Activated CD4-positive, alpha-beta T cell treated with anti-CD3 and anti-CD28 coated beads, Interleukin-2, amount 50 U/mL, for 4 hours (primary cell): ENCODE results near the gene LZTS3.
"Not testable (repeated sequence)": the region's sequence is repeated elsewhere in the genome, so short reads cannot be mapped to it uniquely, and the experiment has no call there.

ENCODE experiments used
- DNase-seq, 2 experiments: peaks; one replicate each; pipeline ENCODE4 v3.0.0-alpha.2; 2020

The LZTS3 gene

DNA sequence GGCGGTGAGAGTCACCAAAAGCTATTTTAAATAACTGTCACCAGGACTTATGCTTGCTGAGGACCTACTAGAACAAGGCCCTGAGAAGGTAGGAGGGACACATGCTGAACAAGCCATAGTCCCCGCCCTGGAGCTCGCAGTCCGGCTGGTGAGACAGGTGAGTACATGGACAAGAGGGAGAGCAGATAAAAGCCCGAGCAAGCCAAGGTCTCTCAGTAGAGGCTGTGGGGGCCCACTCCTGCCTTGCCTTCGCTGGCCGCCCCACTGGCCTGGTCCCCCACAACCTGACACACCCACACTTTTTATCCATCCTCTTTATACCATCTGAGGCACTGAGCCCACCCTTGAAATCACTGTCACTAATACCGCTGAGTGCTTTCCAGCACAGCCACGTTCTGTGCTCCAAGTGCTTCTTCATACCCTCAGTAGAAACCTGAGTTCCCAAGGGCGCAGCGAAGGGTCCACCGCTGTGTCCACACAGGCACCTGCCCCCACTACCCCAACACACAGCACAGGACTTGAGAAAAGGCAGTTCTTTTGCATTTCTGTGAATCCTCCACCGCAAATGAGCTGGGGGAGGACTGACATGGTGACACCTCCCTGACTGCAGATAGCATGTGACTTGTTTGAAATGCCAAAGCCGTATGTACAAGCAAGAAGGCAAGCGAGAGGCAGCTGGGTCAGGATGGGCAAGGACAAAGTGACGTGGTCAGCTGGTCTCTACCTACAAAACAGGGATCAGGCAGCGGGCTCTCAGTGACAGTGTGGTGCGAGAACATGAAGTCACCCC, 19.1 kb upstream of the LZTS3 start:
- no peak for DNase-seq

DNA sequence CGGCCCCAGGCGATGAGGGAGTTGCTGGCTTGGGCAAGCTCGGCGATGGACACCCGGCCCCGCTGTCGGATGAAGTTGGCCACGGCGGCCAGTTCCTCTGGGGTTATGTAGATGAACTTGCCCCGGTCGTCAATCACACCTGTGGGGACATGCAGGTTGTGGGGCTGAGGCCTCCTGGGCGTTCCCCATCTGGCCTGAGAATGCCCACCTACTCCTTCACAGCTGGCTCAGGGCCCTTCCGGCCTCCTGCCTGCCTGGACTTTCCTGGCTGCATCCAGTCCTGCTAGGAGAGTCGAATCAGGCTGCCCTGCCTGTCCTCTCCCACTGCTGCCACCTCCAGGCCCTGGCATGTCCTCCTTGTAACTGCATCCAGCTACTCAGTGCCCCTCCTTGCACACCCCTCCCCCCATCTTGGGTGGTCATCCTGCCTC, 17.3 kb upstream of the LZTS3 start:
- DNase-seq, result no peak

DNA sequence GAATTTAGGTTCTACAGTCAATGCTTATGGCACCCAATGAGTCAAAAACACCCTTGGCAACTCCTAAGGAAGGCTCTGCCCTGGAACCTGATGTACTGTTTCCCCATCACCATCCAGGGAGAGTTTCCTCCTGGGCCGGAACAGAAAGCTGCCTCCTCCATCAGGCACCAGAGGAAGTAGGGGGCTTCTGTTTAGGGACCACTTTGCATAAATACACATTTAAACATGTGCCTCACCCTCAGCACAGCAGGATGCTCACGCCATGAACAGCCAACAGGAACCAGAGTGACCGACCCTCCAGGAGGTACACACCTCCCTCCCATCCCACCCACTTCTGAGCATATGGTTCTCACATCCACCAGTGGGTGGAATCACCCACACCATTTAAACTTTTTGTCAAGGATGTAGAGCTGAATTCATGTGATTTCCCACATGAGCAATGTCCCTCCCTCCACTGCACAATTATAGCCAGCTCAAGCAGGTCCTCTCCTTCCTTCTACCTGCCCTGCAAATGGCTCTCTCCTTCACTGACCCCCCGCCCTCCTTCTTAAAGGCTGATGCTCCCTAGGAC, 16.3 kb upstream of the LZTS3 start:
- DNase-seq, result no peak

DNA sequence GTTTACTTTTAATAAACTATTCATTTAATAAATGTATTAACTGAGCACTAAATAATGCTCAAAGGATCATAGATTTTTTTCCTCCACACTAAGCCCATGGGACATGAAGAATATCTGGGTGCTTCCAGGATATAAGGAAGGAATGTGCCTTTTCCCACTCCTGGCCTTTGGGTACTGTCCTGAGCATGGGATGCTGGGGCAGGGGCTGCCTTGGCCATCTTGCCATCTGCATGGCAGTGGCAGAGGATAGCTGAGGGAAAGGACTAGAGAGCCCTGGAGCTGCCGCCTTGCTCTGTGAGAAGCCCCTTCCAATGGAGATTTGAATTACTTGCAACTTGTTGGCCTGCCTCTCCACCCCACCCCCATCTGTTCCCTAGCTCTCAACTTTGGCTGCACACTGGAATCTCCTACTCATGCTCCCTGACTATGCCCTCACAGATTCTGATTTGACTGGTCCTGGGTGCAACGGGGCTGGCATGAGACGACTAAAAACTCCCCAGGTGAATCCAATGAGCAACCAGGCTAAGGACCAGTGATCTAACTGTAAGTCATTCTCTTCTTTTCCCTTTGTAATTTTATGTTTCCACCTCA, 15.6 kb upstream of the LZTS3 start:
- DNase-seq, result no peak

DNA sequence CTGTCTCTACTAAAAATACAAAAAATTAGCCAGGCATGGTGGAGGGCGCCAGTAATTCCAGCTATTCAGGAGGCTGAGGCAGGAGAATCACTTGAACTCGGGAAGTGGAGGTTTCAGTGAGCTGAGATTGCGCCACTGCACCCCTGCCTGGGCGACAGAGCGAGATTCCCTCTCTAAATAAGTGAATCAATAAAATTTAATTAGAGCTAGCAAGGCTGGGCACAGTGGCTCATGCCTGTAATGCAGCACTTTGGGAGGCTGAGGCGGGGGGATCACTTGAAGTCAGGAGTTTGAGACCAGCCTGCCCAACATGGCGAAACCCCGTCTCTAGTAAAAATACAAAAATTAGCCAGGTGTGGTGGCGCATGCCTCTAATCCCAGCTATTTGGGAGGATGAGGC, 14.5 kb upstream of the LZTS3 start:
- DNase-seq, result not testable (repeated sequence)

DNA sequence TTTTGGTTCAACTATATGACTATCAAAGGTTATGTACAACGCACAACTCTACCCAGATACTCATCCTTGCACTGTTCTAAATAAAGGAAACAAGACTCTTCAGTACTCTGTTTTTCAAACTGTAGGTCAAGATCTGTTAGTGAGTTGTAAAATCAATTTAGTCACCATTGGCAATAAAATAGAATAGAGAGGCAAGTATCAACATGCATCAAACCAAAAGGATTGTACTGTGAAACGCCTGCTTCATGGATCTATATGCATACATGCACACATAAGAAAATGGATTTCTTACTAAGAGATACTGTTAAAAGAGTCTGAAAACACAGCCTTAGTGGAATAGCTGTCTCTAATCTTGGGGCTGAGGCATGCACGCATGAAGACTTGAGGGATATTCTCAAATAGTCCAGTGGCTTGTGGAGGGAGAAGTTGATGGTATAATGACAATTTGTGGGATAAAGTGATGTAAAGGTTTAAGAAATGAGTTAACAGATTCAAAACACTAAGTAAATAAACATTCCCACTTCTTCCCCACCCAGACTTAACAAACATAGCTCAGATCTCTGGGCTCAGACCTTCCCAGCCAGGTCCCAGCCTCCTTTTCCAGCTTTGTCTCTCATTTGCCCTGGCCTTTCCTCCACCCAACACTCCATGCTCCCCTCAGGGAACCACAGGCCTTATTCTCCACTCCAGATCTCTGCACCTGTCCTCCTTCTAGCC, 10.7 kb upstream of the LZTS3 start:
- DNase-seq, result no peak

DNA sequence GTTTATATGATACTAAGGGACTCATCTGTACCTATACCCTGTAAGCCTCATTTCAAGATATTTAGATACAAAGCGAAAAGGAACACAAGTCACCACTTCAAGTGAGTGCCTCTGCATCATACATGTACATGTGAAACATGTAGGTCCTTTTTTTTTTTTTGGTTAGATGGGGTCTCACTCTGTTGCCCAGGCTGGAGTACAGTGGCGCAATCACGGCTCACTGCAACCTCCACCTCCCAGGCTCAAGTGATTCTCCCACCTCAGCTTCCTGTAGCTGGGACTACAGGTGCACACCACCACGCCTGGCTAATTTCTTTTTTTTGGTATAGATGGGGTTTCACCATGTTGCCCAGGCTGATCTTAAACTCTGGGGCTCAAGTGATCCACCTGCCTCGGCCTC, 9.1 kb upstream of the LZTS3 start:
- DNase-seq, result not testable (repeated sequence)

DNA sequence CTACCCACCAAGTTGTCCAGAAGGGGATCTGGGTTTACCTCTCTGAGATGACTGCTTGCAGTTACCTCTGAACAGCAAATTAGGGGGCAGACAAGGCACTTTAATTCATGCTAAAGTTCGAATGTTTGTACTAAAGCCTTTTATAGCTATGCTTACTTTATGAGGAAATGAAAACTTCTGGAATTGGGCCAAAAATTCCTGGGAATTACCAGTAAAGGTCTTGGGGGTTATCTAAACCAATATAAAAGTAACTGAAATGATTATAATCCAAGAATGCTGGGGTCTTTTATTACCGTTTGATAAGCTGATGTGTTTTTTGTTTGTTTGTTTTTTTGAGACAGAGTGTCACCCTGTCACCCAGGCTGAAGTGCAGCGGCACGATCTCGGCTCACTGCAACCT, 7.9 kb upstream of the LZTS3 start:
- DNase-seq, result no peak

DNA sequence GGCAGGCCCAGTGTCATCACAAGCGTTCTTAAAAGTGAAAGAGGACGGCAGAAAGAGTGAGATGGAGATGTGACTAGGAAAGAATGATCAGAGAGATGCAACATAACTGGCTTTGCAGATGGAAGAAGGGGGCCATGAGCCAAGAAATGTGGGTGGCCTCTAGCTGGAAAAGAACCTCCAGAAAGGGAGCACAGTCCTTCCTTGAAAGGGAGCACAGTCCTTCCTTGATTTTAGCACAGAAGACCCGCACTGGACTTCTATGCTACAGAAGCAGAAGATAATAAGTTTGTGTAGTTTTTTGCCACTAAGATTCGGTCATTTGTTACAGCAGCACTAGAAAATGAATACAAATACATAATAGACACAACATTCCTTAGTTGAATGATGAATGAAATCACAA, 7.0 kb upstream of the LZTS3 start:
- no peak for DNase-seq

DNA sequence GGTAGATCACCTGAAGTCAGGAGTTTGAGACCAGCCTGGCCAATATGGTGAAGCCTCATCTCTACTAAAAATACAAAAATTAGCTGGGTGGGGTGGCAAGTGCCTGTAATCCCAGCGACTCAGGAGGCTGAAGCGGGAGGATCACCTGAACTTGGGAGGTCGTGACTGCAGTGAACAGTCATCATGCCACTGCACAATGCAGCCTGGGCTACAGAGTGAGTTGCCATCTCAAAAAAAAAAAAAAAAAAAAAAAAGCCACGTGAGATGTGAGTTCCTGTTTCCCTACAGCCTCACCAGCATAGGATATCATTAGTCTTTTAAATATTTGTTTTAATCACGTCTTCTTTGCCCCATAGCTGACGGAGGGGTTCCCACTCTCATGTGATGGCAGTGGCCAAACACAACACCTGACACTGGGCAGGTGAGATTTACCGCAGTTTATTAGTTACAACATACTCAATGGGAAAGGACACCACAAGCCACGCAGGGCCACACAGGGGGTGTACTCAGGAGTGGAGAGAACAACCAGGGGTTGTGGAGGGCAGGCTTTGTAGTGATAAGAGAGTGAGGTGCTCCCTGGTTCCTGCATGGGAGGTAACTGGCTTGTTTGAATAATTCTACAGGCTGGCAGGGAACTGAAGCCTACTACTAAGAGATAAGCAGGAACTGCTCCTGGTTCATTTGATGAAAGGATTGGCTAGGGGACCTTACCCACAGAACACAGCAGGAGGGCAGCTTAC, 4.6 kb upstream of the LZTS3 start:
- DNase-seq, result no peak

DNA sequence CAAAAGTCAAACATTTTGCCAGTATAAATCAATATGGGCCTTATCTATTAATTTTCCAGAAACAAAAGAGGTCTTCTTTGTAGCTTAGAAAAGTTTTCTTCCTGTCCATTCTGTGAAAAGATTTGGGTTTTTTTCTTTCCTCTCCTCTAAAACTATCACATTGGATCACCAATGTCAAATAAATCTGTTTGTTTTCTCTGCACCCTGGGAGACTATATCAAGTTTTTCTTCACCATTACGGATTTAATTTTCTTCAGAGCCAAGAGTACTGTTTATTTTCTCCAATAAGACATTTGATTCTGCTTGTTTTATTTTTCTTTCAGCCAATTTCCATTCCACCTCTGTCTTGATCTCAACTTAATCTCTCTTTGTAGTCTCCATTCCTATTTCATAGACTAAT, 1.9 kb upstream of the LZTS3 start:
- no peak for DNase-seq

DNA sequence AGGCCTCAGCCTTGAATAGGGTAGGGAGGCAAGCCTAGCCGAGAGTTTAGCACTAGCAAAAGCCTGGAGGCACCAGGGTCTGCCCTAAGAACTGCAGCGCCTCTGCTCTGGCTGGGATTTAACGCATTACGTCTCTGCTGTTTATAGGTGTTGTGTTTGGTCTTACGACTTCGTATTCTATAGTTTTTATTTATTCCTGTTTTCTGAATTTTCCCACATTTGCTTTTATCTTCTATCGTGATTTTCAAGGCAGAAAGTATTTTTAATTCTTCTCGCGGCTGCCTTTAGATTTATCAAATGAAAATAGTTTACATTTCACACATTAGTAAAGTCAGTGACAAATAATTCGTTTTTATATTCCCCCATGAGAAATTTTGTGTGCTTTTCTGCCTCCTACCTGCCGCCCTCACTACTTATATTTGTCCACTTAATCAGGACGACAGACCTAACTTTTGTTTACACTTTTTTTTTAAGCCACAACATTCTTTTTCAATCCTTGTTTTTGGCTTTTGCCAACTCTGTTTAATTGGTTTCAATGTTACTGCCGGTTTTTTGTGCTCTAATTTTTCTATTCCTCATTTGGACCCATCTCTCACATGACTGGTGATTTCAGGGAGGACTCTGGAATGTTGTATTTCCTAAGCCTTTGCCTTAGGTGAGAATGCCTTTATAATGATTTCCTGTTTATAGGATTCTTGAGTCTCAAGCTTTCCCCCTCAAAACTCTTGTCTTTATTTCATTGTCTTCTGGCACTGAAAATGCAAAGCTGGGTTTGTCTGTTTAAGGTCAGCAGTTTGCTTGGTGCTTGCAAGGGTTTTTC, 1.3 kb upstream of the LZTS3 start:
- no peak for DNase-seq

DNA sequence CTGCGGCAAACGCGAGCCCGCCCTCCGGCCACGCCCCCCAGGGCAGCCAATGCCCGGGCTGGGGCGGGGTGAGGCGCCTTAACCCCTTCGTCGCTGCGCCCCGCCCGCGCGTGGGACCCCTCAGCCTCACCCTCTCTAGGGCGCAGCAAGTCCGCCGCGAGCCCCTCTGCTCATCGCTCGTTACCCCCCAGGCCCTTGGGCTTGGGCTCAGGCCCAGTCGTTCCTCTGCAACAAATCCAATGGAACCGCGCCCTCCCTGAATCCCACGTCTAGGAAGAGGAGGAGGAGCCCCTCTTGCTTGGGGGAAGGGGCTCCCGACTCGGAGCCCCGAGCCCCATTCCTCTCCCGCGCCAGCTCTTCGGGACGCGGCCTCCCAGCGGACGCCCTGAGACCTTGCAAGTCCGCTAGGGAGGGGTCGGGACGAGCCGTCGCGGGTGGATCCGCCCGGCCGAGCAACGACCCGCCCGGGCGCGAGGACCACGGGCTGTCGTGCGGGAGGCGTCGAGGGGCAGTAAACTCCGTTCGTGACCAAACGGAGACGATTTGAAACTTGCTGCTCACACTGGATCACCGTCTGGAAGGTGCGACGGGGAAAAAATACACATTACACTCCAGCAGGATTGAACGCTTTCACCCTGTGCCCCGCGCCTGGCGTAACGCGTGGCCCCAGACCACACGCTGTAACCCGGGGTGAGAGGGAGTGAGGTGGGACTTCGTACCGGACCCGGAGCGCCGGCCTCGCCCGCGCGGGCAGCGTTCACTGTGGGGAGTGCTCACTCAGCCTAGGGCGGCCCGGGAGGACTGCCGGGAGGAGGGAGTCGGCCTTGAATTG, 477 bp upstream of the LZTS3 start:
- peak; percentile 89 to 90 for DNase-seq

DNA sequence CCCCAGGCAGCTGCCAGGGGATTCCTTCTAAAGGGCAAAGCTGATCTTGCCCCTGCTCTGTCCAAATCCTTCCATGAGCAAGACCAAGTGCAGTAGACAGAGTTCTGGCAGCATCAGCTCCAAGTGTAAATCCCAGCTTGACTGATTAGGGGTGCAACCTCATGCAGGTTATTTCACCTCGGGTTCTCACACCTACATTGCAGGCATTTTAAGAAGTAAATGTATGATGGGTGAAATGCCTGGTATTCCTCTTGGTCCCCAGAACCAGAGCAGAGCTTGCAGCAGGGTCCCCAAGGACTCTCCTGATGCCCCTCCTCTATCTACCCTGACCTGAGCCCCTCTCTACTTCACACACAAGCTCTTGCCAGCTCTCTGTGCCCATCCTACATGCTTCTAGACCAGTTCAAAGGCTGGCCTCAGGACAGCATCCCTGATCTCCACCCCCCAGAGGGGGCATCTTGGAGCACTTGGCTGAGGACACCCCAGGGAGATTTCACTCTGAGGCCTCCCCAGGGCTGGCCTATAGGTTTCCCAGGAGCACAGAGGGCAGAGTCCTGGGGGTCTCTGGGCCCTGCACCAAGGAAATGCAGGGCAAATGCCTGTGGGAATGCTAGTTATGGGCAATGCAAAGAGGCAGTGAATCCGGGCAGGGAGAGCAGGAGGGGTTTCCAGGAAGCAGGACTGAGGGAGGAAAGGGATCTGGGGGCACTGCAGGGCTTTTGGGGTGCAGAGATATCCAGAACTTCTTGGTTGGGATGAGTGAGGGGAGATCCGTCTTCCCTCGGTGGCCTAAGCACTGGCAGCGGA, 1.0 kb downstream of the LZTS3 start:
- DNase-seq, result no peak

DNA sequence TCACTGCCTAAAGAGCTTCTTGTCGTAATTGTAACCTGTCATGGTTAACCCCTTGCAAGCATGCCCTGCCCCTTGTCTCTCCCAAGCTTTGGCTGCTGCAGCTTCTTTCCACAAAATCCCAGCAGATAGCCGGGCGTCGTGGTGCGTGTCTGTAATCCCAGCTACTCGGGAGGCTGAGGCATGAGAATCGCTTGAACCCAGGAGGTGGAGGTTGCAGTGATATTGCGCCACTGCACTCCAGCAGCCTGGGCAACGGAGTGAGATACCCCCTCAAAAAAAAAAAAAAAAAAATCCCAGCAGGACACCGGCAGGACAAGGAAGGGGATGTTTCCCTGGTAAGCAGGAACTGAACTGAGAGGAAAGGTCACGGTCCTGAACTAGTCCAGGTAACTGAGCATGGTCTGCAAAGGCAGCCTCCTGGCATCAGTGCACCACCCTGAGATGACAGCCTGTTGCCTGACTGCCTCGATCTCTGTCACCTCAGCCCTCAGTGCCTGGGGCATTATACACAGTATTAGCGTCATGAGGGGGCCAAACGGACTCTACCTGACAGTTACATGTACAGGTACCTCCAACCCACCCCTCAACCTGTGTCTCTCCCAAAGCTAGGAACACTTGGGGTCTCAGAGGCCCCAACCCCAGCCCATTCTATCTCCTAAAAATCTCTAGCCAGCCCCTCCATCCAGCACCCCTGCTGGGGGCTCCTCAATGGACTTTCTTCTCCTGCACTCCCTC, 1.8 kb downstream of the LZTS3 start:
- no peak for DNase-seq

DNA sequence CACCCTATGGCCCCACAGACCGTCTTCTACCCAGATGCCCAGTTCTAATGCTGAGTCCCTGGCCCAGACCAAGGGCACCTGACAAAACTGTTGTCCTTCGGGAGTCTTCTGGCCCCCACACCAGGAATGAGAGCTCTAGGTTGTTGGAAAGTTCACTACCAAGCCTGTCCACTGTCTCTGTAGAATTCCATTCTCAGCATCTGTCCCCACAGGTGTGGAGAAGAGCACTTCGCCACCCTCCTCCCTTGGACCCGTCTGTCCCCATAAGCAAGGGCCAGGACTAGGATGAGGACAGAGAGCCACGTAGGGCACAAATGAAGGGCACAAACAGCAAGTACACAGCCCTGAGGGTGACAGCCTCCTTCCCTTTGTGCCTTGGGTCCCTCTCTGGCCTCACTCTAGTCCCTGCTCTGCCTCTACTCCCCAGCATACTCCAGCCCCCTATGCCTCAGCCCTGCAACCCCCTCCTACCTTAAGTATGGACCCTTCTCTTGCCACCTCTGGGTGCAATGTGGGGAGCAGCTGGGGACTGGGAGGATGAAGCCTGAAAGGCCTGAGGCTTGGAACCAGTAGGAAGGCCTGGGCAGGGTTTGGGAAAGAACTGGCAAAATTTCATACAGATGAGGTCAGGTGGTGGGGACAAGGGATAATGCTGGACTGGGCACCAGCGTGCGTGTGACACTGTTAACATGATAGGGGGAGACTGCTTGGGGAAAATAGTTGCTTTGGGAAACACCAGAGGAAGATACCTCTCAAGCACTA, 4.3 kb downstream of the LZTS3 start:
- no peak for DNase-seq

DNA sequence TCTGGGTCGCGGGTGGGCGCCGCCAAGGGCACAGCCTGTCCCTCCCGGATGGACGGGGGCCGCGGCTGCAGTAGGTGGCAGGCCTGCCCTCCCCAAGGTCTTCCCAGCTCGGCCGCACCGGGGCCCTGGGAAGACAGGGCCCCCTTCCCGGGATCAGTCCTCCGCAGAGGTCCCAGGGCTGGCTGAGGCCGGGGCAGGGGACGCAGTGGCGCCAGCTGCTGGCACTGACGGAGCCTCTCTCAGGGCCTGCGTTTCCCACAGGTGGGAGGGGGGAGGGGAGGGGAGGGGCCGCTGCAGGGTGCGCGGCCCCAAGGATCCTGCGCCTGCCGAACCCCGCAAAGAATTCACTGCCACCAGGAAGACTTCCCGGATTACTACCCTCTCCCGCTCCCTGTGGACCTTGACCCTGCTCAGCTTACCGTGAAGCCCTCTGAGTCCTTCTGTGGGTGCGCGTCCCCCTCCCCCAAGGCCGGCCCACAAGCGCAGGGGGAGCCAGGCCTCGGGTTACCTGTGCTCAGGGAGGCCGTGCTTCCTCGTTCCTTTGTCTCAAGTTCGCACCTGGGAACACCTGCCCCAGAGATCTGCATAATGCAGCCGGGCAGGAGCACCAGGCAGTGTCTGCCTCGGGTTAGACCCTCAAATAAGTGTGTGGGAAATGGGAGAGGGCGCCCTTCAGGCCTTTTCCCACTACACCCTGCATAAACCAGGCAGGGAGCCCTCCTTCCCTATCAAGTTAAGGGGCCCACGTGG, 5.1 kb downstream of the LZTS3 start:
- no peak for DNase-seq

DNA sequence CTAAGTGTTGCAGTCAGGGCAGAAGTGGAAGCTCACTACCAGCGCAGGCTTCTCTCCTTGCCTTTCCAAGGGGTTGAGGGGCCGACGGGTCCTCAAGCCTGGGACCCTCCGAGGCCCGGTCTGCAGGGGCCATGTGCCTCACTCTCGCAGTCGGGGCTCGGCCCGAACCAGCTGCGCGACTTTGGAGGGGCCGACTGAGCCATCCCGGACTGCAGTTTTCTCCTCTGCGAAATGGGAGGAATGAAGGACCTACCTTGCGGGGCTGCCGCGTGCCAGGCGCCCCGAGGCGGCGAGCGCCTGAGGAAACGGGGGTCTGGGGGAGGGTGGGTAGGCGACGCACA, 5.6 kb downstream of the LZTS3 start:
- no peak for DNase-seq
